GM20431 (cell line): Measurements from ENCODE around the gene GPC5.
"Not testable (repeated sequence)": the region's sequence is repeated elsewhere in the genome, so short reads cannot be mapped to it uniquely, and the experiment has no call there.

Experiments
- in situ Hi-C: fragments of 300-500 bp; cut with MseI, MboI; formaldehyde crosslinking; loops from one replicate; pipeline ENCODE4 v1.15.0; 2020; ENCODE audit warnings: low sequenced_read_pairs; ENCODE audit not compliant: unreplicated experiment

The GPC5 gene

GRCh38 chr13:91745967-91746366 lies 347.5 kb downstream of the GPC5 start:
- in situ Hi-C loops, result no loop called here

- in situ Hi-C loops, result no loop called here
These were observed 348.8 kb downstream of the GPC5 start for GRCh38 chr13:91747186-91747585.

- in situ Hi-C loops, result no loop called here
These were observed 350.1 kb downstream of the GPC5 start for GRCh38 chr13:91748416-91749089.

- in situ Hi-C loops, result no loop called here
These were observed 360.3 kb downstream of the GPC5 start for GRCh38 chr13:91758724-91759123.

GRCh38 chr13:91762957-91763356 lies 364.5 kb downstream of the GPC5 start:
- in situ Hi-C loops, result no loop called here

- in situ Hi-C loops, result no loop called here
These were observed 366.1 kb downstream of the GPC5 start for GRCh38 chr13:91764527-91764926.

GRCh38 chr13:91767651-91768050 lies 369.2 kb downstream of the GPC5 start:
- in situ Hi-C loops, result no loop called here

- in situ Hi-C loops, result no loop called here
These were observed 370.3 kb downstream of the GPC5 start for GRCh38 chr13:91768746-91769145.

- in situ Hi-C loops, result no loop called here
These were observed 372.8 kb downstream of the GPC5 start for GRCh38 chr13:91771229-91771628.

GRCh38 chr13:91773591-91774227 lies 375.3 kb downstream of the GPC5 start:
- in situ Hi-C loops, result no loop called here

GRCh38 chr13:91774397-91774796 lies 376.0 kb downstream of the GPC5 start:
- in situ Hi-C loops, result no loop called here

GRCh38 chr13:91776611-91777193 lies 378.3 kb downstream of the GPC5 start:
- in situ Hi-C loops, result no loop called here

- in situ Hi-C loops, result no loop called here
These were observed 379.7 kb downstream of the GPC5 start for GRCh38 chr13:91778123-91778522.

- in situ Hi-C loops, result not testable (repeated sequence)
These were observed 383.7 kb downstream of the GPC5 start for GRCh38 chr13:91781982-91782691.

GRCh38 chr13:91785431-91786119 lies 387.2 kb downstream of the GPC5 start:
- in situ Hi-C loops, result no loop called here

- in situ Hi-C loops, result no loop called here
These were observed 393.6 kb downstream of the GPC5 start for GRCh38 chr13:91792054-91792453.

- in situ Hi-C loops, result no loop called here
These were observed 399.1 kb downstream of the GPC5 start for GRCh38 chr13:91797567-91797966.

GRCh38 chr13:91798338-91798737 lies 399.9 kb downstream of the GPC5 start:
- in situ Hi-C loops, result not testable (repeated sequence)

- in situ Hi-C loops, result not testable (repeated sequence)
These were observed 403.4 kb downstream of the GPC5 start for GRCh38 chr13:91801772-91802171.

GRCh38 chr13:91802957-91803356 lies 404.5 kb downstream of the GPC5 start:
- in situ Hi-C loops, result no loop called here
